Measurements from ENCODE around the gene ESF1.

The ESF1 gene

GRCh38 chr20:13676682-13677081 lies 108.0 kb downstream of the ESF1 start:
- Histone ChIP-seq H3K9ac (ENCODE audit: low read length) (no peak overlapping the region), H2BK12ac (ENCODE audit: low read length) (no peak overlapping the region), H4K12ac (ENCODE audit: low read depth, low read length) (no peak overlapping the region), H3K4me2 (ENCODE audit: low read length) (no peak overlapping the region), H2AFZ (ENCODE audit: insufficient read depth, low read length, poor library complexity) (no peak overlapping the region), H3K79me1 (ENCODE audit: low read length) (no peaks in the 10 kb centered on the region), H3K4me1 (ENCODE audit: control insufficient read depth in 1 of 2, insufficient read depth in 2 of 2, low read length in 2 of 2) (peaks cover 0 to 3% of the 10 kb centered on the region in 2 experiments), H3K36me3 (ENCODE audit: control insufficient read depth in 1 of 2, insufficient read depth in 2 of 2, low read length in 2 of 2) (no peaks in the 10 kb centered on the region), H3K14ac (ENCODE audit: low read length) (no peak overlapping the region), H2AK5ac (ENCODE audit: low read length) (no peak overlapping the region), H3K23ac (ENCODE audit: low read length) (no peak overlapping the region), H3K9me3 (ENCODE audit: insufficient read depth, low read depth, low read length) (no peaks in the 10 kb centered on the region), H3K4me3 (ENCODE audit: low read depth, low read length) (no peak overlapping the region), H2BK5ac (ENCODE audit: low read depth, low read length, poor library complexity) (no peak overlapping the region), H4K8ac (ENCODE audit: low read depth, low read length) (no peak overlapping the region), H3K27ac (ENCODE audit: low read depth, low read length) (no peak overlapping the region), H3K18ac (ENCODE audit: low read length) (no peak overlapping the region), H4K91ac (ENCODE audit: low read depth, low read length) (no peak overlapping the region), H2BK120ac (ENCODE audit: insufficient read depth, low read length, poor library complexity) (no peak overlapping the region), H3K27me3 (ENCODE audit: insufficient read depth, low read length) (no peaks in the 10 kb centered on the region), H3K79me2 (ENCODE audit: control insufficient read depth, insufficient read depth, low read length, poor library complexity) (no peaks in the 10 kb centered on the region), H3K4ac (ENCODE audit: low read depth, low read length) (no peak overlapping the region)
- DNase-seq = no peak
- WGBS (ENCODE audit: extremely low coverage, insufficient coverage, insufficient read length) = no CpG with 5 or more reads among the region's 3 CpGs

GRCh38 chr20:13672690-13673089 lies 112.0 kb downstream of the ESF1 start:
- Histone ChIP-seq H3K27me3 (ENCODE audit: insufficient read depth, low read length) (no peaks in the 10 kb centered on the region), H3K14ac (ENCODE audit: low read length) (no peak overlapping the region), H4K8ac (ENCODE audit: low read depth, low read length) (no peak overlapping the region), H3K9me3 (ENCODE audit: insufficient read depth, low read depth, low read length) (no peaks in the 10 kb centered on the region), H2BK12ac (ENCODE audit: low read length) (no peak overlapping the region), H3K79me2 (ENCODE audit: control insufficient read depth, insufficient read depth, low read length, poor library complexity) (no peaks in the 10 kb centered on the region), H3K79me1 (ENCODE audit: low read length) (no peaks in the 10 kb centered on the region), H2AFZ (ENCODE audit: insufficient read depth, low read length, poor library complexity) (no peak overlapping the region), H2AK5ac (ENCODE audit: low read length) (no peak overlapping the region), H3K4me3 (ENCODE audit: low read depth, low read length) (no peak overlapping the region), H2BK120ac (ENCODE audit: insufficient read depth, low read length, poor library complexity) (no peak overlapping the region), H4K91ac (ENCODE audit: low read depth, low read length) (no peak overlapping the region), H3K4me2 (ENCODE audit: low read length) (no peak overlapping the region), H3K9ac (ENCODE audit: low read length) (no peak overlapping the region), H3K18ac (ENCODE audit: low read length) (no peak overlapping the region), H3K23ac (ENCODE audit: low read length) (no peak overlapping the region), H3K36me3 (ENCODE audit: control insufficient read depth in 1 of 2, insufficient read depth in 2 of 2, low read length in 2 of 2) (no peaks in the 10 kb centered on the region), H3K27ac (ENCODE audit: low read depth, low read length) (no peak overlapping the region), H3K4me1 (ENCODE audit: control insufficient read depth in 1 of 2, insufficient read depth in 2 of 2, low read length in 2 of 2) (no peaks in the 10 kb centered on the region), H4K12ac (ENCODE audit: low read depth, low read length) (no peak overlapping the region), H3K4ac (ENCODE audit: low read depth, low read length) (no peak overlapping the region), H2BK5ac (ENCODE audit: low read depth, low read length, poor library complexity) (no peak overlapping the region)
- no peak for DNase-seq
- no CpG with 5 or more reads among the region's 3 CpGs for WGBS (ENCODE audit: extremely low coverage, insufficient coverage, insufficient read length)

GRCh38 chr20:13671916-13672378 lies 112.8 kb downstream of the ESF1 start:
- no peaks in the 10 kb centered on the region for H3K79me1 ChIP-seq (ENCODE audit: low read length)
- no peak overlapping the region for H3K14ac ChIP-seq (ENCODE audit: low read length)
- no peaks in the 10 kb centered on the region for H3K36me3 ChIP-seq (ENCODE audit: control insufficient read depth in 1 of 2, insufficient read depth in 2 of 2, low read length in 2 of 2)
- H3K4me2 ChIP-seq (ENCODE audit: low read length) = no peak overlapping the region
- H3K27me3 ChIP-seq (ENCODE audit: insufficient read depth, low read length) = no peaks in the 10 kb centered on the region
- H2BK12ac ChIP-seq (ENCODE audit: low read length) = no peak overlapping the region
- no peak overlapping the region for H4K8ac ChIP-seq (ENCODE audit: low read depth, low read length)
- no peak overlapping the region for H3K4ac ChIP-seq (ENCODE audit: low read depth, low read length)
- no peaks in the 10 kb centered on the region for H3K79me2 ChIP-seq (ENCODE audit: control insufficient read depth, insufficient read depth, low read length, poor library complexity)
- no peak overlapping the region for H2AFZ ChIP-seq (ENCODE audit: insufficient read depth, low read length, poor library complexity)
- H3K18ac ChIP-seq (ENCODE audit: low read length) = no peak overlapping the region
- H3K23ac ChIP-seq (ENCODE audit: low read length) = no peak overlapping the region
- H3K27ac ChIP-seq (ENCODE audit: low read depth, low read length) = no peak overlapping the region
- H3K9me3 ChIP-seq (ENCODE audit: insufficient read depth, low read depth, low read length) = no peaks in the 10 kb centered on the region
- H3K4me3 ChIP-seq (ENCODE audit: low read depth, low read length) = no peak overlapping the region
- no peak for DNase-seq
- no peak overlapping the region for H4K12ac ChIP-seq (ENCODE audit: low read depth, low read length)
- H2BK120ac ChIP-seq (ENCODE audit: insufficient read depth, low read length, poor library complexity) = no peak overlapping the region
- H3K4me1 ChIP-seq (ENCODE audit: control insufficient read depth in 1 of 2, insufficient read depth in 2 of 2, low read length in 2 of 2) = no peaks in the 10 kb centered on the region
- no peak overlapping the region for H2BK5ac ChIP-seq (ENCODE audit: low read depth, low read length, poor library complexity)
- no peak overlapping the region for H4K91ac ChIP-seq (ENCODE audit: low read depth, low read length)
- WGBS (ENCODE audit: extremely low coverage, insufficient coverage, insufficient read length) = no CpG with 5 or more reads among the region's 1 CpG
- no peak overlapping the region for H2AK5ac ChIP-seq (ENCODE audit: low read length)
- H3K9ac ChIP-seq (ENCODE audit: low read length) = no peak overlapping the region

GRCh38 chr20:13671512-13671911 lies 113.2 kb downstream of the ESF1 start:
- Histone ChIP-seq H3K4me1 (ENCODE audit: control insufficient read depth in 1 of 2, insufficient read depth in 2 of 2, low read length in 2 of 2) (no peaks in the 10 kb centered on the region), H3K23ac (ENCODE audit: low read length) (no peak overlapping the region), H2BK120ac (ENCODE audit: insufficient read depth, low read length, poor library complexity) (no peak overlapping the region), H2BK5ac (ENCODE audit: low read depth, low read length, poor library complexity) (no peak overlapping the region), H3K4ac (ENCODE audit: low read depth, low read length) (no peak overlapping the region), H2BK12ac (ENCODE audit: low read length) (no peak overlapping the region), H3K18ac (ENCODE audit: low read length) (no peak overlapping the region), H3K36me3 (ENCODE audit: control insufficient read depth in 1 of 2, insufficient read depth in 2 of 2, low read length in 2 of 2) (no peaks in the 10 kb centered on the region), H2AFZ (ENCODE audit: insufficient read depth, low read length, poor library complexity) (no peak overlapping the region), H3K27ac (ENCODE audit: low read depth, low read length) (no peak overlapping the region), H3K14ac (ENCODE audit: low read length) (no peak overlapping the region), H3K4me3 (ENCODE audit: low read depth, low read length) (no peak overlapping the region), H3K27me3 (ENCODE audit: insufficient read depth, low read length) (no peaks in the 10 kb centered on the region), H4K12ac (ENCODE audit: low read depth, low read length) (no peak overlapping the region), H3K4me2 (ENCODE audit: low read length) (no peak overlapping the region), H3K9me3 (ENCODE audit: insufficient read depth, low read depth, low read length) (no peaks in the 10 kb centered on the region), H3K9ac (ENCODE audit: low read length) (no peak overlapping the region), H4K8ac (ENCODE audit: low read depth, low read length) (no peak overlapping the region), H3K79me1 (ENCODE audit: low read length) (no peaks in the 10 kb centered on the region), H3K79me2 (ENCODE audit: control insufficient read depth, insufficient read depth, low read length, poor library complexity) (no peaks in the 10 kb centered on the region), H2AK5ac (ENCODE audit: low read length) (no peak overlapping the region), H4K91ac (ENCODE audit: low read depth, low read length) (no peak overlapping the region)
- no peak for DNase-seq
- no CpG with 5 or more reads among the region's 2 CpGs for WGBS (ENCODE audit: extremely low coverage, insufficient coverage, insufficient read length)

Measured in trophoblast cell (in vitro differentiated cells and primary cell).